Activated naive CD8-positive, alpha-beta T cell treated with anti-CD3 and anti-CD28 coated beads, Interleukin-2, amount 10 ng/mL, durations not matched to agents 7 days and 5 days (primary cell): ENCODE results near the gene EGFLAM. TPM values are rescaled to one million over a fixed set of nuclear protein-coding genes. Genes with fewer than 3 reads are reported as not detected.

Experiments used
- ATAC-seq: fragments of 150-1000 bp; cut with Tn5 transposase; one replicate; pipeline ENCODE4 v1.10.0; 2021; ENCODE audit warnings: low read depth, moderate library complexity
- POLR2A ChIA-PET: fragments of 350-600 bp; sonication (Branson Sonifier 250); formaldehyde crosslinking; loops from one replicate; lab custom pipeline; 2021; ENCODE audit warnings: antibody characterized with exemption; lab: Charles Lee
- DNase-seq: peaks from one replicate; pipeline ENCODE4 v3.0.0; 2021
- H3K27ac Mint-ChIP-seq: one replicate; pipeline ENCODE4 v1.8.0; 2022; ENCODE audit warnings: mild to moderate bottlenecking, mixed read lengths
- H3K27me3 Mint-ChIP-seq: one replicate; pipeline ENCODE4 v1.8.0; 2022; ENCODE audit warnings: mild to moderate bottlenecking, moderate library complexity, mixed read lengths
- H3K36me3 Mint-ChIP-seq: one replicate; pipeline ENCODE4 v1.8.0; 2021; ENCODE audit warnings: mild to moderate bottlenecking, mixed read lengths
- H3K4me1 Mint-ChIP-seq: one replicate; pipeline ENCODE4 v1.8.0; 2021; ENCODE audit warnings: mixed read lengths
- H3K4me3 Mint-ChIP-seq: one replicate; pipeline ENCODE4 v1.8.0; 2022; ENCODE audit warnings: mild to moderate bottlenecking, moderate library complexity, mixed read lengths
- H3K9me3 Mint-ChIP-seq: one replicate; pipeline ENCODE4 v1.8.0; 2021; ENCODE audit warnings: mixed read lengths
- total RNA-seq, 2 experiments: library from RNA; stranded (reverse); gene quantifications; one replicate each; pipeline ENCODE4 v1.2.3, GENCODE V29; 2021

The EGFLAM gene
- total RNA-seq, 2 experiments from 2014 or later, result not detected

DNA sequence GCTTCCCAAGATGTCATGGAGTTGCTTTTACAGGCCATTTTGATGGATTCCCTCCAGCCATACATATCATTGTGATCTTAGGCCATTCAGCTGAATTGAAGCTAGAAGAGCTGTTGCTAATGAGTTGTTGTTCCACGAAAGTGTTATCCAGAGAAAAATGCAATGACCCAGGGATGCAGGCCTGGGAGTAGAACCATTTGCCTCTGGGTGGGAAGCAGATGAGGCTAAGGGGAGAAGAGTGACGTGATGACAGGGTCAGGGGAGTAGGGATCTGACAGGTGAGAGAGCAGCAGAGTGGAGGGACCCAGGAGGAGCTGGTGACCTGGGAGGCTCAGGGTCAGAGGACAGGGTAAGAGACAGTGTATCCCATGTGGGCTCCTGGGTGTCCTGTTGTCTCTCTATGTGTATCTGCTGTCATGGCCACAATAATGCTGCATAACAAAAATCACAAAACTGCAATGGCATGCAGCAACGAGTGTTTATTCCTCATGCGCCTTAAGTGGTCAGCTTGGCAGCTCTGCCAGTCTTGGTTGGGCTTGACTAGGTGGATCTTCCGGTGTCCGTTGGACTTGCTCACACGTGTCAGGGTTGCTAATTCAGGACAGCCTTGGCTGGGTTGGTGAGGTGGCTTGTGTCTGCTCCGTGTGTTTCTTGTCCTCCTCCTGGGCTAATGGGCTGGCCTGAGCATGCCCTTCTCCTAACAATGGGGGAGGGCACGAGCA is 207.5 kb downstream of the EGFLAM start:
- peaks cover 15% of the 10 kb centered on the region for H3K27me3 Mint-ChIP-seq
- DNase-seq (no peak), ATAC-seq (no peak)
- POLR2A ChIA-PET, result no interaction called here
- no peaks in the 10 kb centered on the region for H3K9me3 Mint-ChIP-seq
- no peak overlapping the region for H3K27ac Mint-ChIP-seq
- H3K4me3 Mint-ChIP-seq, result no peak overlapping the region
- H3K4me1 Mint-ChIP-seq, result peaks cover 2% of the 10 kb centered on the region
- H3K36me3 Mint-ChIP-seq, result no peaks in the 10 kb centered on the region

DNA sequence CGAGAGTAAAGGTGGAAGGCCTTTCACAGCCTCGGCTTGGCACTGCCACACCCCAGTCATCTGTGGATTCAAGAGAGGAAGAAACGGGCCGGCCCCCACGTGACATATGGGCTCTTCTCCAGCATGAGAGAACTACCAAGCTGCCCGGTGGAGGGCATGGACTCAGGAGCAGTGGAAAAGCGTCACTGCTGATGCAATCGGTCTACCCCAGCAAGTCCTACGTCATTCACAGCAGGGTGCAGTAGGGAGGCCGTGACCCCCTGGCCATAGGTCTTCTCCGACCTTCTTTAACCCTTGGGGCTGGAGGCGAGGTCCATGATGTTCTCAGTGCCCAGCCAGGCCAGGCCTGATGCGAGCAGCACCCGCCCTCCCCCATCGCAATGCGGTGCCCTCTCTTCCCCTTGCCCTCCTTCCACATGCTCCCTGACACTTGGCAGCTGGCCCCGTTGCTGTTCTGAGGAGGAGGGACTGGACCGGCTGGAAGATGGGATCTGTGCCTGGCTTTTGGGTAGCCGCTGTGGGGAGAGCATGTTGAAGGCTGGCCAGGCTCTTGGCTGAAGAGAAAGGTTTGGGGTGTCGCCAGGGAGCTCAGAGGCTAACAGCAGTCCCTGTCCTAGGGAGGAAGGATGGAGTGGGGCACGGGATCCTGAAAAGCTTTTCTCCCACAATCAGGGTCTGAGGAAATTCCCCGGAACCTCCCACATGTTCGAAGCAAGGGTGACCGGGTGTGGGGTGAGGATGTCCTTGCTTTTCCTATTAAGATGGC is 208.2 kb downstream of the EGFLAM start:
- H3K4me3 Mint-ChIP-seq, result no peak overlapping the region
- H3K4me1 Mint-ChIP-seq, result peaks cover 2% of the 10 kb centered on the region
- no peaks in the 10 kb centered on the region for H3K36me3 Mint-ChIP-seq
- ATAC-seq (no peak), DNase-seq (no peak)
- no peak overlapping the region for H3K27ac Mint-ChIP-seq
- H3K9me3 Mint-ChIP-seq, result no peaks in the 10 kb centered on the region
- POLR2A ChIA-PET, result no interaction called here
- H3K27me3 Mint-ChIP-seq, result peaks cover 18% of the 10 kb centered on the region

DNA sequence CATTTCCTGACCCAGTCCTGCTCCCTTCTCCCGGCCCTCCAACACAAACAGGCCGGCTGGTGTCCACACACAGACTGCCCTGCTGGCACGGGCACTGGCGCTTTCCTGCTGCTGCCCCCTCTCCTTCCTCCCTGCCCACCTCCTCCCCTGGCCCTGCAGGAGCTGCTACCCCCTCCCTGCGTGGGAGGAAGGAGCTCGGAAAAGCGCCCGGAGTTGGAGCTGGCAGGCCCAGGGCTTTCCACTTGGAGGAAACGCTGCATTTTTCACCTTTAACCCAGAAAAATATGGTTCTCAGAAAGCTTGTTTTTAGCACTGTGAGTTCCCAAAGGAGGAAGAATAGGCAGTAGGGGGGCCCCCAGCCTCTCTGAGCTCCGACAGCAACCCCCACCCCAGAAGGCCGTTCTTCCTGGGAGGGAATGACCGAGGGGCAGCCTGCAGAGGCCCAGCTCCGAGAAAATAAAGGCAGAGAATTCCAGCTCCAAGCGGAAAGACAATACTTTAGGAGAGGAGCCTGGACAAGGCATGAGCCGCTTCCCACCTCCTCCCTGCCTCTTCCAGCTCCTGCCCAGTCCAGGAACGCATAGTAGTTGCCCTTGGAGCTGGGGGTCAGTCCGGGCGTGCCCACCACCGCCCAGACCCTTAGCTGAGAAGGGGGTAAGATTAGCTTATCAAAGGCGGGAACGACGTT is 209.1 kb downstream of the EGFLAM start:
- ATAC-seq (no peak), DNase-seq (no peak)
- H3K27me3 Mint-ChIP-seq, result peaks cover 17% of the 10 kb centered on the region
- no peak overlapping the region for H3K4me3 Mint-ChIP-seq
- no peaks in the 10 kb centered on the region for H3K4me1 Mint-ChIP-seq
- POLR2A ChIA-PET, result no interaction called here
- H3K27ac Mint-ChIP-seq, result no peak overlapping the region
- no peaks in the 10 kb centered on the region for H3K36me3 Mint-ChIP-seq
- no peaks in the 10 kb centered on the region for H3K9me3 Mint-ChIP-seq

DNA sequence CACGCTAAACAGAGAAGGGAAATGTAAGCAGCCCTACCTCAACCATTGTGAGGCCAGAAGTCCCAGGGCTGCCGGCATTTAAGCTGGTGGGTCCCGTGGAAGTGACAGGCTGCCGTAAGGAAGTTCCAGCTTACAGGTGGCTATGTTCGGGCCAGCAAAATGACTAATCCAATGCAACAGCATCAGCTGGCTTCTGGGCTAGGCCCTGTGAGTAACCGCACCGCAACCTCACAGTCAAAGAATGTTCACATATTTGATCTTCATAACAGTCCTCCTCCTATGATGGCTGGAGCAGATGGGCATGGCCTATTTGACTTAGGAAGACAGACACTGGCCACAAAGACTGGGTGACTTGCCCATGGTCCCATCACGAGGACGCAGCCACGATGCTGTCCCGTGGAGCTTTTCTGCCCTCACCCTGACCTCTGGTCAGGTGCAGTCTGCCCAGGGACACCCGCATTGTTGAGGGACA is 209.9 kb downstream of the EGFLAM start:
- no peak overlapping the region for H3K4me3 Mint-ChIP-seq
- H3K27ac Mint-ChIP-seq, result no peak overlapping the region
- DNase-seq (no peak), ATAC-seq (no peak)
- H3K27me3 Mint-ChIP-seq, result peaks cover 21% of the 10 kb centered on the region
- POLR2A ChIA-PET, result no interaction called here
- H3K36me3 Mint-ChIP-seq, result no peaks in the 10 kb centered on the region
- H3K9me3 Mint-ChIP-seq, result no peaks in the 10 kb centered on the region
- no peaks in the 10 kb centered on the region for H3K4me1 Mint-ChIP-seq

DNA sequence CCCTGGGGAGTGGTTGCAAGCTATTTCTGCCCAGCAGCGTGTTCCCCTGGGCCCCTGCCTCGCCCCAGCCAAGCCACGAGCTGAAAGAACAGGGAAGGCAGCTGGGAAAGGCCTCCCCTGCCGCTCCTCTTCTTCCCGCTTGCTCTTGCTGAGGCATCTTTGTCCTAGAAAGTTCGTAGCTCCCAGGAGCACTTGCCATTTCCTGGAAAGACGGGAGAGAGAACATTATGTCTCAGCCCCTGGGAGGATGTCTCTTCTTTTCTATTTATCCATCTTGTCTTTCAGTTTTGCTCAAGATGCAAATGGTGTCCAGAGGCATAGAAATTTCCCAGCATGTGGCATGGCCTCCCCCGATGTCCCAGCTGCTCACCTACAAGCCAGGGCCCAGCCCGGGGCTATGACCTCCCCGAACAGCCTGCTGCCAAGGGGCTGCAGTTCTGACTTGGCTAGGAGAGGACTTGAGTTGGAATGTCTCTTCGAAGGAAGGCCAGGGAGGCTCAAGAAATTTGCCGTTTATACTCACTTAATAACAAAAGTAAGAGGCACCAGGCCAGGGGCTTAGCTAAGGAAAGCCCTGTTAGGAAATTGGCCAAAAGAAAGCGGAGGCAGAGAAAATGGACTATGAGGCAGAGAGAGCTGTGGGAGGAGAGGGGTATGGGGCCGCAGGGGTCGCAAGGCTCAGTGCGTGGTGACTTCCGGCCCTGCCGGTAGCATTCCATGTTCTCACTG is 210.8 kb downstream of the EGFLAM start:
- DNase-seq (no peak), ATAC-seq (no peak)
- no peaks in the 10 kb centered on the region for H3K4me1 Mint-ChIP-seq
- no peak overlapping the region for H3K4me3 Mint-ChIP-seq
- peaks cover 28% of the 10 kb centered on the region for H3K27me3 Mint-ChIP-seq
- no peaks in the 10 kb centered on the region for H3K36me3 Mint-ChIP-seq
- POLR2A ChIA-PET, result no interaction called here
- no peak overlapping the region for H3K27ac Mint-ChIP-seq
- no peaks in the 10 kb centered on the region for H3K9me3 Mint-ChIP-seq

DNA sequence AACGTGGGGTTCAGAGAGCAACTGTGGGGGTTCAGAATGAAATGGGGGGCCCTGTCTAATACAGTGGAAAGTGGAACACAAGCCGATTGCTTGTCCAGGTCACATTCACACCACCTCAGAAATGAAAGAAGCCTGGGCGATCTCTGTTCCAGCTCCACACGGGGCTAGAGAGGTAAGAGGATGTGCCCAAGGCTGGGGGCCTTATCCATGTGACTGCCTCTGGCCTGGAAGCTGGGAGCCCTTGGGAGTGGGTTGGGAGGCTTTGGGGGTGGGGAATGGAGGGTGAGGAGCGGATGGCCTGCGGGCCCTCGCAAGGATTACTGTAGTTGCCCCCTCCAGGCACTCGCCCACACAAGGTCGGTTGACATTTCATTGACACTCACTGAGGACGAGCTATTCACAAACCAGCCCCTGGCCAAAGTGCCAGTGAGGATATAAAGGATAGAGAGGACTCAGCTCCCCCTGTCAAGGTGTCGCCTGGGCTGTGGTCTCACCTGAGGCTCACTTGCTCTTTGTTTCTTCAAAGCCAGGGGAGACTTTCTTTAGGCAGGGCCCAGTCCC is 211.4 kb downstream of the EGFLAM start:
- no peak overlapping the region for H3K27ac Mint-ChIP-seq
- no peaks in the 10 kb centered on the region for H3K36me3 Mint-ChIP-seq
- peaks cover 34% of the 10 kb centered on the region for H3K27me3 Mint-ChIP-seq
- POLR2A ChIA-PET, result no interaction called here
- no peaks in the 10 kb centered on the region for H3K9me3 Mint-ChIP-seq
- H3K4me3 Mint-ChIP-seq, result no peak overlapping the region
- no peak for DNase-seq
- no peak for ATAC-seq
- no peaks in the 10 kb centered on the region for H3K4me1 Mint-ChIP-seq

DNA sequence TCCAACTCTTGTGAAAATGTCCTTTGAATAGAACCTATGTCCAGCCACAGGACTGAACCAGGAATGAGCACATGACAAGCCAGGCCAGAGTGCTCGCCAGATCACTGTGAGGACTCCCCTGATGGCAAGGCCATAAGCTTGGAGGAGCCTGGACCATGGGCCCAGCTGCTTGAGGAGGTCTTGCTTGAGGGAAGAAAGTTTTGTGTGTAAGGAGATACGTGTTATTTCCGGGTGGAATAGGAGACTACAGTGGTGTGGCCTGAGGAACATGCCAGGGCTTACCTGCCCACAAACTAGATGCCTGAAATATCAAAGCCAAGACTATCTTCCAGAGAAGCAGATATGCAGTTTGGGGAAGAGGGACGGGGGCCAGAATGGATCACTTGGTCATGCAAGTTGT is 213.3 kb downstream of the EGFLAM start:
- Mint-ChIP-seq H3K27me3 (peaks cover 47% of the 10 kb centered on the region), H3K27ac (no peak overlapping the region), H3K4me1 (no peaks in the 10 kb centered on the region), H3K4me3 (no peak overlapping the region), H3K9me3 (no peaks in the 10 kb centered on the region), H3K36me3 (no peaks in the 10 kb centered on the region)
- DNase-seq (no peak), ATAC-seq (no peak)
- POLR2A ChIA-PET, result no interaction called here

DNA sequence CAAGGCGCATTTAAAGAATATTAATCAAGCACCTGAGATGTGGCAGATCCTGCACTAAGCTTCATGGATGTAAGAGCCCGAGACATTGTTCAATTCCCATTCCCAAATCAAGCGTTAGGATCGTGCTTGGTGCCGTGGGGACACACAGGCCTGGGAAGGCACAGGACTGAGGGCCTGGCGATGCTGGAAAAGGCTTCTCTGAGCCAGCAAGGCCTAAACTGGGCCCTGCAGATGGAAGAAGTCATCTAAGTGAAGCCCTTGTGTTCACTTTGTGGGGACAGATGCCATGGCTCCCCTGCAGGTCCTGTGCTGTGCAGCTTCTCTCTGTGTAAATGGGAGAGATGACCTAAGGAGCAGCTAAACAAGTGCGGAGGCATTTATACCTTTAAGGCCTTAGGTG is 214.2 kb downstream of the EGFLAM start:
- H3K36me3 Mint-ChIP-seq, result no peaks in the 10 kb centered on the region
- POLR2A ChIA-PET, result no interaction called here

DNA sequence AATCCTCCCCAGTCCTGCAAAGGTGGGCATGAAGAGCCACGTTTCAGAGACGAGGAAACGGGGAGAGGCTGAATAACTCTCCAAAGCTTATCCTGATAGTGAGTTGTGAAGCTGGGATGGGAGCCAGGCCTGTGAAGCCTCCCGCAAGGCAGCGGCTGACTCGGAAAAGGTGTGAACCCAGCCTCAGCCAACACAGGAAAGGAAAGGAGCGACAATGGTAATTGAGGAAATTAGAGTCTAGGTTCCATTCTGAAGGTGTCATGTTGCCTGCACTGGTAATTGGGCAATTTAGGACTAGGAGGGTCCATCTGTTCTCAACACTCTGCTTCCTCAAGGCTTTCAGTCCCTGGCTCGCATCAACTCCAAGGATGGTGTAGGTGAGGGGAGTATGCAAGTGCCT is 214.6 kb downstream of the EGFLAM start:
- ATAC-seq (no peak), DNase-seq (no peak)
- H3K9me3 Mint-ChIP-seq, result no peaks in the 10 kb centered on the region
- peaks cover 60% of the 10 kb centered on the region for H3K27me3 Mint-ChIP-seq
- no peaks in the 10 kb centered on the region for H3K36me3 Mint-ChIP-seq
- H3K4me3 Mint-ChIP-seq, result no peak overlapping the region
- POLR2A ChIA-PET, result no interaction called here
- H3K4me1 Mint-ChIP-seq, result no peaks in the 10 kb centered on the region
- no peak overlapping the region for H3K27ac Mint-ChIP-seq

More for the DNA sequence above, 214.2 kb downstream of the EGFLAM start:
- no peak for ATAC-seq
- Mint-ChIP-seq H3K9me3 (no peaks in the 10 kb centered on the region), H3K4me1 (no peaks in the 10 kb centered on the region), H3K27ac (no peak overlapping the region), H3K27me3 (peaks cover 55% of the 10 kb centered on the region), H3K4me3 (no peak overlapping the region)
- DNase-seq, result no peak

DNA sequence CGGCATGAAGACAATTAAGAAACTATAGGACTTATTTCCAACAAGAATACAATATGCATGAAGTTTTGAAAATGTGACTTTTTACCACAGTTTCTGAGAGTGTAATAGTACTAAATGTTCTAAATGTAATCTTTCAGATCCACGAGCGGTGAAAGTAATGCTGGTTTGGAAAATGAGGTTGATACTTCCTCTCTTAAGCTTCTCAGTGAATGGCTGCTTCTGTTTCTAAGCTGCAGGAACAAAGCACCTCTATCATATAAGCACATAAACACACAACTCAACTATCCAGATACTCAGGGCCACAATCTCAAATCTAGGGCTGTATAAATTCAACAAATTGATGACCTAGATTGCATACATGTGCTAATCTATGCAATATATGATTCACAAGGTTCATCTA is 219.8 kb downstream of the EGFLAM start:
- ATAC-seq, result no peak
- H3K27ac Mint-ChIP-seq, result no peak overlapping the region
- no peak overlapping the region for H3K4me3 Mint-ChIP-seq
- POLR2A ChIA-PET, result no interaction called here
- H3K9me3 Mint-ChIP-seq, result no peaks in the 10 kb centered on the region
- no peaks in the 10 kb centered on the region for H3K4me1 Mint-ChIP-seq
- H3K36me3 Mint-ChIP-seq, result no peaks in the 10 kb centered on the region
- no peak for DNase-seq
- H3K27me3 Mint-ChIP-seq, result peaks cover 65% of the 10 kb centered on the region

DNA sequence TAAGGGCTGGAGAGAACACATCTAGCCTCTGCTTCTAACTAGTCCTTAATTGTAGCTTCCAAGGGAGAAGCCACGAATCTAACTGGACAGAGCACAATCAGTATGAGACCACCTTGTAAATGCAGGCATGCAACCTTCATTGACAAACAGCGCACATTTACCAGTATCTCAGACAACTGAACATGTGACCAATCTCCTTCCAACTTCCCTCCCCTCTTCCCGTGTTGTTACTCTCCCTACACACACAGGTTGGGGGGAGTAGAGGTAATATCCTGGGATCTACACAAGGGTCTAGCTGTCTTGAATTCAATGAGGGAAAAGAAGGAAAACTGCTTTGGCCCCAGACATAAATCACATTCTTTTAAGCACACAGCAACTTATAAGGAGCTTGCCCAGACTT is 220.5 kb downstream of the EGFLAM start:
- Mint-ChIP-seq H3K27me3 (peaks cover 60% of the 10 kb centered on the region), H3K9me3 (no peaks in the 10 kb centered on the region), H3K4me3 (no peak overlapping the region), H3K4me1 (no peaks in the 10 kb centered on the region), H3K36me3 (no peaks in the 10 kb centered on the region), H3K27ac (no peak overlapping the region)
- POLR2A ChIA-PET, result no interaction called here
- no peak for ATAC-seq
- DNase-seq, result no peak

DNA sequence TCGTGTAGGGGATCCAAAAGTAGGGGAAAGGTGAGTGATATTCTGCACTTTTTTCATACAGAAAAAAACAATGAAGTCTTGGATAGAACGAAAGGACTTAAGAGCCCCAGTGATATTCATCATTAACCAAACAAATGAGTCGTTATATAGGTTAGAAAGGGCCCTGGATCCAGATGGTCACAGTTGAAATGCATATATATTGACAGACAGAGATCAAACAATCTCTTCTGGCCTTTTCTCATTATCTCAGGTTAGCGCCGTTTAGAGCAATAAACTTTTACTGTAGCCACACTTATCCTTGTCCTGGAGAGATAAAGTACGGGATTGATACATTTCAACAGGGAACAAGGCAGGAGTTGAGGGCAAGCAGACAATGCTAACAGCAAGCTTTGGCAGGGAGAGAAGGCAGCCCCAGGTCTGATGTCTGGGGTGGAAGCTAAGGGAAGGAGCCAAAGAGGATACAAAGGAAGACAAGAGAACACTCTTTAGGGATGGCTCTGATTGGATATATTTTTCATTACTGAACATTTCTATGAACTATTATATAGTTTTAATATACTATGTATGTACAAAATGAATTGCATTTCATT is 221.1 kb downstream of the EGFLAM start:
- H3K27me3 Mint-ChIP-seq, result peaks cover 60% of the 10 kb centered on the region
- no peak for ATAC-seq
- H3K4me3 Mint-ChIP-seq, result no peak overlapping the region
- no peaks in the 10 kb centered on the region for H3K36me3 Mint-ChIP-seq
- H3K4me1 Mint-ChIP-seq, result no peaks in the 10 kb centered on the region
- no peak for DNase-seq
- no peaks in the 10 kb centered on the region for H3K9me3 Mint-ChIP-seq
- no peak overlapping the region for H3K27ac Mint-ChIP-seq
- POLR2A ChIA-PET, result no interaction called here
